SK-N-SH treated with all-trans-retinoic acid at 6 μM for 48 hours (cell line): Measurements from ENCODE around the gene NNAT.

Experiments used
- ARNTL ChIP-seq: fragments of 450-650 bp; formaldehyde crosslinking; IDR thresholded peaks from 2 replicates; pipeline ENCODE4 v1.5.0; 2020; ENCODE audit warnings: low read depth, mild to moderate bottlenecking, moderate library complexity, borderline replicate concordance
- BACH2 ChIP-seq: fragments of 250-450 bp; sonication (Bioruptor Pico); IDR thresholded peaks from 2 replicates; pipeline ENCODE4 v1.9.0; 2021; ENCODE audit warnings: mild to moderate bottlenecking, borderline replicate concordance
- CREB5 ChIP-seq: fragments of 250-450 bp; sonication (Bioruptor Pico); IDR thresholded peaks from 2 replicates; pipeline ENCODE4 v1.5.1; 2020; ENCODE audit warnings: low read depth, mild to moderate bottlenecking, moderate library complexity
- GLIS3 ChIP-seq: fragments of 250-450 bp; sonication (Bioruptor Pico); IDR thresholded peaks from 2 replicates; pipeline ENCODE4 v1.5.0; 2020; ENCODE audit warnings: mild to moderate bottlenecking, moderate library complexity
- OSR1 ChIP-seq: fragments of 250-450 bp; sonication (Bioruptor Pico); IDR thresholded peaks from 2 replicates; pipeline ENCODE4 v1.8.0; 2022; ENCODE audit warnings: moderate library complexity, mild to moderate bottlenecking, inconsistent platforms
- RARB ChIP-seq: fragments of 250-450 bp; sonication (Bioruptor Pico); IDR thresholded peaks from 2 replicates; pipeline ENCODE4 v1.8.0; 2021; ENCODE audit warnings: mild to moderate bottlenecking, moderate library complexity
- TCF4 ChIP-seq: fragments of 250-450 bp; sonication (Bioruptor Pico); IDR thresholded peaks from 2 replicates; pipeline ENCODE4 v1.8.0; 2021; ENCODE audit warnings: mild to moderate bottlenecking, moderate library complexity, borderline replicate concordance
- TSHZ2 ChIP-seq: fragments of 250-450 bp; sonication (Bioruptor Pico); IDR thresholded peaks from 2 replicates; pipeline ENCODE4 v1.5.0; 2020; ENCODE audit warnings: mild to moderate bottlenecking, moderate library complexity
- ZFP3 ChIP-seq: fragments of 250-450 bp; sonication (Bioruptor Pico); IDR thresholded peaks from 2 replicates; pipeline ENCODE4 v1.5.0; 2020; ENCODE audit warnings: mild to moderate bottlenecking, moderate library complexity
- ZFP30 ChIP-seq: fragments of 450-650 bp; formaldehyde crosslinking; IDR thresholded peaks from 2 replicates; pipeline ENCODE4 v1.5.0; 2022; ENCODE audit warnings: mild to moderate bottlenecking, moderate library complexity
- ZNF70 ChIP-seq: fragments of 450-650 bp; formaldehyde crosslinking; IDR thresholded peaks from 2 replicates; pipeline ENCODE4 v1.5.0; 2020; ENCODE audit warnings: mild to moderate bottlenecking, moderate library complexity

GRCh38 chr20:37479925-37480691 lies 40.9 kb upstream of the NNAT start:
- no peak for TF ChIP-seq RARB (CRISPR knock-in tag)
- TF ChIP-seq CREB5 (CRISPR knock-in tag): no peak
- TF ChIP-seq ZFP3 (CRISPR knock-in tag): no peak
- TF ChIP-seq ZFP30: no peak
- TF ChIP-seq TCF4 (CRISPR knock-in tag): no peak
- TF ChIP-seq TSHZ2 (CRISPR knock-in tag): no peak
- no peak for TF ChIP-seq ZNF70
- TF ChIP-seq BACH2 (CRISPR knock-in tag): no peak
- no peak for TF ChIP-seq OSR1 (CRISPR knock-in tag)
- TF ChIP-seq GLIS3 (CRISPR knock-in tag): no peak
- TF ChIP-seq ARNTL (CRISPR knock-in tag): no peak
